ENCODE measurements around the gene ZNF83.

GRCh38 chr19:52570000-52570861 lies 67.9 kb downstream of the ZNF83 start, which contains the start of gene ZNF701:
- TF ChIP-seq CTCF (IDR thresholded peaks at IDR 0.05; ENCODE audit: low read length), result no peak
- TF ChIP-seq EZH2 (IDR thresholded peaks at IDR 0.05; ENCODE audit: borderline replicate concordance, low read length), result no peak
